GM12878 (cell line): ENCODE data around the gene PAX5. TPM values are rescaled to one million over a fixed set of nuclear protein-coding genes. Genes with fewer than 3 reads are reported as not detected.

Experiments
- ATAC-seq: fragments of 200-7000 bp; cut with Tn5 transposase; 3 replicates; pipeline ENCODE4 v1.9.1; 2020; ENCODE audit warnings: mild to moderate bottlenecking, moderate library complexity
- BruUV-seq: library from RNA; stranded (reverse); fragments of 400-500 nt; replicated peaks from 2 replicates; lab custom pipeline; 2021; lab: Mats Ljungman, UMichigan
- CTCF ChIA-PET: fragments of 300-600 bp; sonication (Branson Sonifier 250); formaldehyde crosslinking; extraction: SDS; loops from one replicate; lab custom pipeline; 2021; ENCODE audit warnings: inconsistent platforms; lab: Yijun Ruan, JAX
- POLR2A ChIA-PET: fragments of 350-600 bp; formaldehyde crosslinking; extraction: SDS; loops from one replicate; lab custom pipeline; 2021; ENCODE audit warnings: inconsistent platforms; lab: Charles Lee
- RAD21 ChIA-PET: fragments of 300-600 bp; sonication (Branson Sonifier 250); formaldehyde crosslinking; loops from one replicate; lab custom pipeline; 2023; ENCODE audit warnings: antibody characterized with exemption; ENCODE audit not compliant: unreplicated experiment; lab: Charles Lee
- SMC1A ChIA-PET: fragments of 300-600 bp; sonication (Branson Sonifier 250); formaldehyde crosslinking; loops from one replicate; lab custom pipeline; 2023; ENCODE audit not compliant: unreplicated experiment, uncharacterized antibody; lab: Charles Lee
- DNase-seq: peaks from one replicate; pipeline ENCODE4 v3.0.0-alpha.2; 2011; ENCODE audit warnings: low read depth, low spot score
- FAIRE-seq: peaks from 3 replicates; lab custom pipeline; 2011; peaks lifted over from hg19 to GRCh38; lab: Jason Lieb, UNC
- H2AFZ ChIP-seq: 2 replicates; pipeline ENCODE4 v1.6.0; 2011; ENCODE audit warnings: low read depth, low read length, control low read depth; ENCODE audit not compliant: control insufficient read depth
- H3K27ac ChIP-seq: 2 replicates; pipeline ENCODE4 v1.5.1; 2011; ENCODE audit warnings: control low read depth; ENCODE audit not compliant: control insufficient read depth, insufficient read depth
- H3K27me3 ChIP-seq, 2 experiments: replicated peaks in 1 of 2; 2 replicates each; pipeline versions ENCODE4 v1.6.0 to v1.6.1; 2011; ENCODE audit warnings: low read length in 1 of 2; ENCODE audit not compliant: control insufficient read depth in 2 of 2, insufficient read depth in 2 of 2
- H3K36me3 ChIP-seq, 2 experiments: 2 replicates each; pipeline ENCODE4 v1.5.1; 2011; ENCODE audit warnings: low read length in 1 of 2; ENCODE audit not compliant: control insufficient read depth in 2 of 2, insufficient read depth in 2 of 2
- H3K4me1 ChIP-seq: 2 replicates; pipeline ENCODE4 v1.6.1; 2011; ENCODE audit warnings: mild to moderate bottlenecking, low read length, moderate library complexity, mixed read lengths; ENCODE audit not compliant: control insufficient read depth, insufficient read depth
- H3K4me2 ChIP-seq: 2 replicates; pipeline ENCODE4 v1.6.0; 2011; ENCODE audit warnings: control low read depth; ENCODE audit not compliant: control insufficient read depth, insufficient read depth
- H3K4me3 ChIP-seq: fragments of 200-600 bp; sonication (generic); 2 replicates; pipeline ENCODE4 v1.5.1; 2016
- H3K79me2 ChIP-seq: 2 replicates; pipeline ENCODE4 v1.6.0; 2011; ENCODE audit warnings: low read length; ENCODE audit not compliant: control insufficient read depth, insufficient read depth
- H3K9ac ChIP-seq: 2 replicates; pipeline ENCODE4 v1.8.0; 2011; ENCODE audit warnings: low read length, control low read depth, mixed read lengths; ENCODE audit not compliant: control insufficient read depth, insufficient read depth
- H3K9me3 ChIP-seq: replicated peaks from 3 replicates; pipeline ENCODE4 v1.5.1; 2011; ENCODE audit warnings: mild to moderate bottlenecking, low read length; ENCODE audit not compliant: control insufficient read depth, insufficient read depth
- H4K20me1 ChIP-seq: 2 replicates; pipeline ENCODE4 v1.6.0; 2011; ENCODE audit not compliant: control insufficient read depth, insufficient read depth
- ATF7 ChIP-seq: fragments of 450-650 bp; IDR thresholded peaks from 2 replicates; pipeline ENCODE4 v1.6.1; 2016; ENCODE audit warnings: low read depth, mild to moderate bottlenecking
- BHLHE40 ChIP-seq, 2 experiments: fragments of 450-650 bp in 1 of 2; IDR thresholded peaks; 2 replicates each; pipeline ENCODE4 v1.6.1; 2011 to 2017; ENCODE audit warnings: low read depth in 2 of 2, borderline replicate concordance in 1 of 2, improper control_type of control experiment in 1 of 2, low read length in 1 of 2, mild to moderate bottlenecking in 1 of 2
- BMI1 ChIP-seq: fragments of 450-650 bp; IDR thresholded peaks from 2 replicates; pipeline ENCODE4 v1.6.1; 2016; ENCODE audit warnings: mild to moderate bottlenecking, moderate library complexity, borderline replicate concordance
- BRCA1 ChIP-seq: IDR thresholded peaks from 2 replicates; pipeline ENCODE4 v1.6.1; 2011; ENCODE audit warnings: low read depth, low read length, improper control_type of control experiment
- JUND ChIP-seq: IDR thresholded peaks from 2 replicates; pipeline ENCODE4 v1.6.1; 2012; ENCODE audit warnings: low read depth, mild to moderate bottlenecking, low read length, improper control_type of control experiment, moderate library complexity
- MTA2 ChIP-seq: fragments of 450-650 bp; IDR thresholded peaks from 2 replicates; pipeline ENCODE4 v1.6.1; 2016; ENCODE audit warnings: low read depth, mild to moderate bottlenecking, moderate library complexity
- NBN ChIP-seq: fragments of 450-650 bp; IDR thresholded peaks from 2 replicates; pipeline ENCODE4 v1.6.1; 2016
- NR2C1 ChIP-seq: fragments of 450-650 bp; IDR thresholded peaks from 2 replicates; pipeline ENCODE4 v1.6.1; 2017; ENCODE audit warnings: antibody characterized with exemption, mild to moderate bottlenecking, moderate library complexity
- NR2F1 ChIP-seq: fragments of 450-650 bp; conservative IDR thresholded peaks from 2 replicates; pipeline ENCODE4 v1.6.1; 2017; ENCODE audit warnings: mild to moderate bottlenecking
- PAX5 ChIP-seq: IDR thresholded peaks from 2 replicates; pipeline ENCODE4 v1.6.1; 2011; ENCODE audit warnings: low read depth, low read length, borderline replicate concordance
- RB1 ChIP-seq: fragments of 450-650 bp; formaldehyde crosslinking; IDR thresholded peaks from 2 replicates; pipeline ENCODE4 v1.6.1; 2017; ENCODE audit warnings: mild to moderate bottlenecking, borderline replicate concordance
- SMAD1 ChIP-seq: fragments of 450-650 bp; IDR thresholded peaks from 2 replicates; pipeline ENCODE4 v1.6.1; 2018; ENCODE audit warnings: mild to moderate bottlenecking, low read depth; ENCODE audit not compliant: partially characterized antibody
- YBX1 ChIP-seq: fragments of 450-650 bp; IDR thresholded peaks from 2 replicates; pipeline ENCODE4 v1.6.1; 2016; ENCODE audit warnings: antibody characterized with exemption
- ZNF217 ChIP-seq: fragments of 450-650 bp; IDR thresholded peaks from 2 replicates; pipeline ENCODE4 v1.6.1; 2017; ENCODE audit warnings: antibody characterized with exemption, mild to moderate bottlenecking
- WGBS: methylation state at CpG from one replicate; pipeline ENCODE4 v1.1.6; 2016; ENCODE audit warnings: low lambda C conversion rate; ENCODE audit not compliant: insufficient replicate concordance, insufficient coverage; ENCODE audit errors: missing lambda C conversion rate; 5-methylcytosine and 5-hydroxymethylcytosine counted together
- in situ Hi-C: fragments of 300-500 bp; cut with MboI; formaldehyde crosslinking; loops from 9 replicates; pipeline ENCODE4 v1.14.3; 2018; ENCODE audit warnings: mixed read lengths
- intact Hi-C: fragments of 100-400 bp; cut with micrococcal nuclease; formaldehyde crosslinking; loops from one replicate; pipeline ENCODE4 v1.14.2; 2022; ENCODE audit not compliant: unreplicated experiment
- polyA plus RNA-seq, 11 experiments: library from polyadenylated mRNA; depleted of rRNA in 4 of 11; unstranded in 6 of 11; stranded (reverse) in 5 of 11; fragments of >200 nt; fragmentation: Nextera tagmentation in 4 of 11; fragmentation: Illumina TruSeq in 1 of 11; extraction: Ambion mirVana in 4 of 11; extraction: Trizol in 1 of 11; gene quantifications; 1 replicate in 1 of 11; 2 replicates in 10 of 11; pipeline versions ENCODE4 v1.2.1 to v1.2.3, GENCODE V29; 2011 to 2016; ENCODE audit warnings: inconsistent platforms in 2 of 11, missing spikeins in 2 of 11, low read depth in 1 of 11
- total RNA-seq, 4 experiments: library from RNA; depleted of rRNA in 3 of 4; stranded (reverse); fragments of >200 nt in 3 of 4; fragmentation: Illumina TruSeq in 1 of 4; extraction: Trizol in 1 of 4; gene quantifications; 2 replicates each; pipeline versions ENCODE4 v1.2.1 to v1.2.3, GENCODE V29; 2013 to 2021
- TF ChIP-seq, protein P1 (sequence below): IDR thresholded peaks from 2 replicates; pipeline ENCODE4 v1.6.1; 2012; ENCODE audit warnings: low read length, inconsistent platforms
- TF ChIP-seq, protein P2 (sequence below): fragments of 450-650 bp; IDR thresholded peaks from 2 replicates; pipeline ENCODE4 v1.6.1; 2017; ENCODE audit warnings: mild to moderate bottlenecking
- TF ChIP-seq, protein P3 (sequence below): fragments of 450-650 bp; formaldehyde crosslinking; IDR thresholded peaks from 2 replicates; pipeline ENCODE4 v1.4.0; 2020; ENCODE audit warnings: mild to moderate bottlenecking, moderate library complexity

Gene PAX5
- total and polyA plus RNA-seq, 10 of the 15 experiments (the other 5 are each of a cell fraction or from before 2014, with no cell fraction given), result 2.2 to 123 (median 31.9) TPM

DNA sequence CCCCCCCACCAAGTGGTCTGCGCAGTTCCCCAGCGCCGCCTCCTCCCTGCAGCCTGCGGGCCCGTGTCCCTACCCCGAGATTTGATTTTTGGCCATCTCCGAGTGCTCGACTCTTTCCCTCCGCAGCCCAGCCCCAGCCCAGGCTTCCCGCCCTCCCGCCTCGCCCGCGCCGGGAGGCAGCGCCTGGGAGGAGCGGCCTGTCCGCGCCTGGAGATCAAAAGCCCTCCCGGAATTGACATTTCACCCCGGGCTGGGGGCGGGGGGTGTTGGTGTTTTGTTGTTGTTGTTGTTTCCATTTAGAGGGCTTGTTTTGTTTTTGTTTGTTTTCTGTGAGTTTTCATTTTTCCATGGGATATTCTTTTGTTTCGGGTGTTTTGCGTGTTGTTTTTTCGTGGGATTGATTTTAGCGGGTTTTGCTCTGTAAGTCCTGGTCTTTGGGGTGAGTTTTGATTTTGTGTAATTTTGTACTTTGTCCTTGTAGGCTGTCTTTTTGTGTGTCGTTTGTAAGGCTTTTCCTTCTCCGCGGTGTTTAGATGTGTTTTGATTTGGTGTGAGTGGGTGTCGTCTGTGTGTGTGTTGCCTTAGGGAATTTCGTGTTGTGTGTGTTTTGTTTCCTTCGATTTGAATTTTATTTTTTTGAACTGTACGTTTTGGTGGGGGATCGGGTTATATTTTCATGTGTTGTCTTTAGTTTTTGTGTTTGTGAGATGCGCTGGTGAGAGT, 1.7 kb upstream of the PAX5 start:
- CTCF ChIA-PET, result interaction anchor here (1.0 to 4.4 kb wide), 10 partner anchors 10 to 294 kb away, joined by 3 to 41 read pairs (median 6); no protein-coding TSS in a partner anchor
- 2% methylated on average over 30 of the region's 35 CpGs for WGBS
- Histone ChIP-seq H3K36me3 (no peaks in the 10 kb centered on the region), H3K4me2 (peak overlapping the region; percentile 98), H3K4me1 (peaks cover 17% of the 10 kb centered on the region), H3K27me3 (no peaks in the 10 kb centered on the region), H3K9me3 (no peaks in the 10 kb centered on the region), H3K9ac (peak overlapping the region; percentile 90), H2AFZ (peak overlapping the region; percentile 76), H3K4me3 (peak overlapping the region; percentile 96), H3K27ac (peak overlapping the region; percentile 92), H4K20me1 (no peaks in the 10 kb centered on the region; the same call in 1 of the 2 replicates), H3K79me2 (peaks cover 72% of the 10 kb centered on the region)
- ATAC-seq, result peak; percentile 0; the same call in 1 of the 3 replicates
- in situ Hi-C loops, result no loop called here
- no TSS peak for BruUV-seq
- intact Hi-C loops, result loop anchor here (2.0 kb wide), 4 partner anchors 45 to 153 kb away; partner anchors contain the start of gene ZCCHC7
- SMC1A ChIA-PET, result interaction anchor here (0.8 to 3.9 kb wide), 14 partner anchors 13 to 306 kb away, joined by 3 to 31 read pairs (median 4); partner anchors contain the start of gene ZCCHC7
- RAD21 ChIA-PET, result interaction anchor here (0.5 to 2.8 kb wide), 12 partner anchors 11 to 293 kb away, joined by 3 to 19 read pairs (median 4); partner anchors contain the start of gene ZCCHC7
- no peak for DNase-seq
- FAIRE-seq, result no peak
- POLR2A ChIA-PET, result interaction anchor here (0.8 to 3.4 kb wide), 19 partner anchors 25 to 375 kb away, joined by 3 to 24 read pairs (median 4); partner anchors contain the start of gene ZCCHC7
- TF ChIP-seq BHLHE40 (IDR thresholded peaks at IDR 0.05; ENCODE audit: borderline replicate concordance in 1 of 2, low read depth in 2 of 2, low read length in 1 of 2), result 0 out of 4 replicates have a peak, but pooled peaks of 1 of the 2 experiments have one; percentile 0
- TF ChIP-seq NR2C1, result peak; percentile 41; the same call in 1 of the 2 replicates
- no peak for TF ChIP-seq BRCA1
- TF ChIP-seq NBN, result peak; percentile 87
- TF ChIP-seq, protein P1, sequence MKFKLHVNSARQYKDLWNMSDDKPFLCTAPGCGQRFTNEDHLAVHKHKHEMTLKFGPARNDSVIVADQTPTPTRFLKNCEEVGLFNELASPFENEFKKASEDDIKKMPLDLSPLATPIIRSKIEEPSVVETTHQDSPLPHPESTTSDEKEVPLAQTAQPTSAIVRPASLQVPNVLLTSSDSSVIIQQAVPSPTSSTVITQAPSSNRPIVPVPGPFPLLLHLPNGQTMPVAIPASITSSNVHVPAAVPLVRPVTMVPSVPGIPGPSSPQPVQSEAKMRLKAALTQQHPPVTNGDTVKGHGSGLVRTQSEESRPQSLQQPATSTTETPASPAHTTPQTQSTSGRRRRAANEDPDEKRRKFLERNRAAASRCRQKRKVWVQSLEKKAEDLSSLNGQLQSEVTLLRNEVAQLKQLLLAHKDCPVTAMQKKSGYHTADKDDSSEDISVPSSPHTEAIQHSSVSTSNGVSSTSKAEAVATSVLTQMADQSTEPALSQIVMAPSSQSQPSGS, result no peak
- peak; percentile 24 for TF ChIP-seq ATF7
- TF ChIP-seq PAX5, result no peak
- peak; percentile 75 for TF ChIP-seq NR2F1
- TF ChIP-seq MTA2, result no peak
- TF ChIP-seq, protein P2, sequence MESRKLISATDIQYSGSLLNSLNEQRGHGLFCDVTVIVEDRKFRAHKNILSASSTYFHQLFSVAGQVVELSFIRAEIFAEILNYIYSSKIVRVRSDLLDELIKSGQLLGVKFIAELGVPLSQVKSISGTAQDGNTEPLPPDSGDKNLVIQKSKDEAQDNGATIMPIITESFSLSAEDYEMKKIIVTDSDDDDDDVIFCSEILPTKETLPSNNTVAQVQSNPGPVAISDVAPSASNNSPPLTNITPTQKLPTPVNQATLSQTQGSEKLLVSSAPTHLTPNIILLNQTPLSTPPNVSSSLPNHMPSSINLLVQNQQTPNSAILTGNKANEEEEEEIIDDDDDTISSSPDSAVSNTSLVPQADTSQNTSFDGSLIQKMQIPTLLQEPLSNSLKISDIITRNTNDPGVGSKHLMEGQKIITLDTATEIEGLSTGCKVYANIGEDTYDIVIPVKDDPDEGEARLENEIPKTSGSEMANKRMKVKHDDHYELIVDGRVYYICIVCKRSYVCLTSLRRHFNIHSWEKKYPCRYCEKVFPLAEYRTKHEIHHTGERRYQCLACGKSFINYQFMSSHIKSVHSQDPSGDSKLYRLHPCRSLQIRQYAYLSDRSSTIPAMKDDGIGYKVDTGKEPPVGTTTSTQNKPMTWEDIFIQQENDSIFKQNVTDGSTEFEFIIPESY, result no peak
- no peak for TF ChIP-seq JUND
- no peak for TF ChIP-seq ZNF217
- peak; percentile 59; the same call in 1 of the 2 replicates for TF ChIP-seq BMI1
- no peak for TF ChIP-seq RB1
- TF ChIP-seq, protein P3, sequence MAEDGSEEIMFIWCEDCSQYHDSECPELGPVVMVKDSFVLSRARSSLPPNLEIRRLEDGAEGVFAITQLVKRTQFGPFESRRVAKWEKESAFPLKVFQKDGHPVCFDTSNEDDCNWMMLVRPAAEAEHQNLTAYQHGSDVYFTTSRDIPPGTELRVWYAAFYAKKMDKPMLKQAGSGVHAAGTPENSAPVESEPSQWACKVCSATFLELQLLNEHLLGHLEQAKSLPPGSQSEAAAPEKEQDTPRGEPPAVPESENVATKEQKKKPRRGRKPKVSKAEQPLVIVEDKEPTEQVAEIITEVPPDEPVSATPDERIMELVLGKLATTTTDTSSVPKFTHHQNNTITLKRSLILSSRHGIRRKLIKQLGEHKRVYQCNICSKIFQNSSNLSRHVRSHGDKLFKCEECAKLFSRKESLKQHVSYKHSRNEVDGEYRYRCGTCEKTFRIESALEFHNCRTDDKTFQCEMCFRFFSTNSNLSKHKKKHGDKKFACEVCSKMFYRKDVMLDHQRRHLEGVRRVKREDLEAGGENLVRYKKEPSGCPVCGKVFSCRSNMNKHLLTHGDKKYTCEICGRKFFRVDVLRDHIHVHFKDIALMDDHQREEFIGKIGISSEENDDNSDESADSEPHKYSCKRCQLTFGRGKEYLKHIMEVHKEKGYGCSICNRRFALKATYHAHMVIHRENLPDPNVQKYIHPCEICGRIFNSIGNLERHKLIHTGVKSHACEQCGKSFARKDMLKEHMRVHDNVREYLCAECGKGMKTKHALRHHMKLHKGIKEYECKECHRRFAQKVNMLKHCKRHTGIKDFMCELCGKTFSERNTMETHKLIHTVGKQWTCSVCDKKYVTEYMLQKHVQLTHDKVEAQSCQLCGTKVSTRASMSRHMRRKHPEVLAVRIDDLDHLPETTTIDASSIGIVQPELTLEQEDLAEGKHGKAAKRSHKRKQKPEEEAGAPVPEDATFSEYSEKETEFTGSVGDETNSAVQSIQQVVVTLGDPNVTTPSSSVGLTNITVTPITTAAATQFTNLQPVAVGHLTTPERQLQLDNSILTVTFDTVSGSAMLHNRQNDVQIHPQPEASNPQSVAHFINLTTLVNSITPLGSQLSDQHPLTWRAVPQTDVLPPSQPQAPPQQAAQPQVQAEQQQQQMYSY, result no peak
- no peak for TF ChIP-seq SMAD1
- TF ChIP-seq YBX1, result peak; percentile 91
